GM23338 (cell line): Measurements from ENCODE around the gene FAM53A. TPM values are rescaled to one million over a fixed set of nuclear protein-coding genes. Genes with fewer than 3 reads are reported as not detected.

ENCODE experiments used
- ATAC-seq: fragments of 200-7000 bp; cut with Tn5 transposase; 3 replicates; pipeline ENCODE4 v1.9.1; 2020
- DNase-seq: peaks from one replicate; pipeline ENCODE4 v3.0.0-alpha.2; 2015; ENCODE audit warnings: low spot score
- H2AFZ ChIP-seq: fragments of 200-600 bp; sonication (generic); 2 replicates; pipeline ENCODE4 v1.8.0; 2016; ENCODE audit warnings: antibody characterized with exemption, mild to moderate bottlenecking, moderate library complexity
- H3F3A ChIP-seq: fragments of 200-600 bp; sonication (generic); replicated peaks from 2 replicates; pipeline ENCODE4 v1.8.0; 2017; ENCODE audit warnings: antibody characterized with exemption, mixed run types, low read depth
- H3K27ac ChIP-seq: fragments of 200-600 bp; sonication (generic); 2 replicates; pipeline ENCODE4 v1.6.1; 2016; ENCODE audit warnings: low read depth
- H3K27me3 ChIP-seq: fragments of 200-600 bp; sonication (generic); 2 replicates; pipeline ENCODE4 v1.8.0; 2016; ENCODE audit warnings: mild to moderate bottlenecking, mixed run types, moderate library complexity; ENCODE audit not compliant: insufficient read depth
- H3K36me3 ChIP-seq: fragments of 200-600 bp; sonication (generic); 2 replicates; pipeline ENCODE4 v1.8.0; 2016; ENCODE audit warnings: mild to moderate bottlenecking; ENCODE audit not compliant: insufficient read depth
- H3K4me1 ChIP-seq: fragments of 200-600 bp; sonication (generic); 2 replicates; pipeline ENCODE4 v1.8.0; 2016; ENCODE audit warnings: mild to moderate bottlenecking, moderate library complexity; ENCODE audit not compliant: insufficient read depth
- H3K4me2 ChIP-seq: fragments of 200-600 bp; sonication (generic); 2 replicates; pipeline ENCODE4 v1.7.1; 2017; ENCODE audit warnings: mixed run types
- H3K4me3 ChIP-seq: fragments of 200-600 bp; sonication (generic); 2 replicates; pipeline ENCODE4 v1.6.1; 2016; ENCODE audit warnings: mixed run types
- H3K79me2 ChIP-seq: fragments of 200-600 bp; sonication (generic); replicated peaks from 2 replicates; pipeline ENCODE4 v1.8.0; 2017; ENCODE audit warnings: mild to moderate bottlenecking; ENCODE audit not compliant: insufficient read depth
- H3K9me2 ChIP-seq: fragments of 200-600 bp; sonication (generic); 2 replicates; pipeline ENCODE4 v1.8.0; 2017; ENCODE audit not compliant: insufficient read depth
- H4K20me1 ChIP-seq: fragments of 200-600 bp; sonication (generic); replicated peaks from 2 replicates; pipeline ENCODE4 v1.8.0; 2017; ENCODE audit warnings: mild to moderate bottlenecking; ENCODE audit not compliant: insufficient read depth
- H3K27ac Mint-ChIP-seq: 2 replicates; pipeline ENCODE4 v1.8.0; 2020; ENCODE audit warnings: inconsistent platforms, mild to moderate bottlenecking, moderate library complexity, mixed read lengths
- H3K27me3 Mint-ChIP-seq: 3 replicates; pipeline ENCODE4 v1.8.0; 2022; ENCODE audit warnings: low read depth, mild to moderate bottlenecking, moderate library complexity, mixed read lengths, inconsistent platforms; ENCODE audit not compliant: insufficient read depth, poor library complexity
- H3K36me3 Mint-ChIP-seq: 3 replicates; pipeline ENCODE4 v1.8.0; 2021; ENCODE audit warnings: low read depth, mild to moderate bottlenecking, inconsistent platforms, moderate library complexity, mixed read lengths
- H3K4me1 Mint-ChIP-seq: 3 replicates; pipeline ENCODE4 v1.8.0; 2020; ENCODE audit warnings: mild to moderate bottlenecking, inconsistent platforms, mixed read lengths
- H3K4me3 Mint-ChIP-seq: 3 replicates; pipeline ENCODE4 v1.8.0; 2021; ENCODE audit warnings: moderate library complexity, mild to moderate bottlenecking, inconsistent platforms, mixed read lengths
- H3K9me3 Mint-ChIP-seq: 3 replicates; pipeline ENCODE4 v1.8.0; 2020; ENCODE audit warnings: moderate library complexity, mild to moderate bottlenecking, inconsistent platforms, mixed read lengths
- CREB1 ChIP-seq: fragments of 250-450 bp; sonication (Bioruptor Pico); IDR thresholded peaks from 2 replicates; pipeline ENCODE4 v1.5.0; 2020; ENCODE audit warnings: low read depth, mild to moderate bottlenecking, moderate library complexity
- EZH2 ChIP-seq: fragments of 200-600 bp; sonication (generic); IDR thresholded peaks from one replicate; pipeline ENCODE4 v1.8.0; 2017; ENCODE audit warnings: antibody characterized with exemption, mild to moderate bottlenecking, low read depth; ENCODE audit not compliant: unreplicated experiment
- EZH2phosphoT487 ChIP-seq: fragments of 200-600 bp; sonication (generic); IDR thresholded peaks from one replicate; pipeline ENCODE4 v1.8.1; 2018; ENCODE audit warnings: antibody characterized with exemption; ENCODE audit not compliant: unreplicated experiment
- JUNB ChIP-seq: IDR thresholded peaks from one replicate; pipeline ENCODE4 v1.6.1; 2016; ENCODE audit warnings: antibody characterized with exemption; ENCODE audit not compliant: unreplicated experiment
- NANOG ChIP-seq: IDR thresholded peaks from 2 replicates; pipeline ENCODE4 v1.6.1; 2016; ENCODE audit warnings: antibody characterized with exemption, borderline replicate concordance
- POLR2AphosphoS5 ChIP-seq: IDR thresholded peaks from 2 replicates; pipeline ENCODE4 v1.6.1; 2016; ENCODE audit warnings: antibody characterized with exemption, low read depth
- STAT1 ChIP-seq: IDR thresholded peaks from one replicate; pipeline ENCODE4 v1.6.1; 2016; ENCODE audit warnings: antibody characterized with exemption; ENCODE audit not compliant: unreplicated experiment
- ZNF114 ChIP-seq: fragments of 250-450 bp; sonication (Bioruptor Pico); IDR thresholded peaks from 2 replicates; pipeline ENCODE4 v1.5.0; 2020; ENCODE audit warnings: mild to moderate bottlenecking, moderate library complexity
- ZNF331 ChIP-seq: fragments of 250-450 bp; sonication (Bioruptor Pico); IDR thresholded peaks from 2 replicates; pipeline ENCODE4 v1.5.0; 2020; ENCODE audit warnings: low read depth, mild to moderate bottlenecking, moderate library complexity
- polyA plus RNA-seq: library from polyadenylated mRNA; unstranded; fragments of >200 nt; fragmentation: Nextera tagmentation; extraction: Ambion mirVana; gene quantifications from 2 replicates; pipeline ENCODE4 v1.2.1, GENCODE V29; 2016
- total RNA-seq: library from RNA; depleted of rRNA; stranded (reverse); fragments of >200 nt; shearing (Covaris generic); gene quantifications from 2 replicates; pipeline ENCODE4 v1.2.3, GENCODE V29; 2014
- TF ChIP-seq, protein P1 (sequence below): IDR thresholded peaks from one replicate; pipeline ENCODE4 v1.6.1; 2018; ENCODE audit warnings: antibody characterized with exemption; ENCODE audit not compliant: unreplicated experiment
- TF ChIP-seq, protein P2 (sequence below): fragments of 250-450 bp; sonication (Bioruptor Pico); IDR thresholded peaks from 2 replicates; pipeline ENCODE4 v1.5.0; 2020; ENCODE audit warnings: mild to moderate bottlenecking, moderate library complexity
- TF ChIP-seq, protein P3 (sequence below), 2 experiments: fragments of 200-600 bp in 1 of 2; sonication (generic) in 1 of 2; conservative IDR thresholded peaks; 2 replicates each; pipeline versions ENCODE4 v1.5.1 to v1.6.1; 2016 to 2017; ENCODE audit warnings: antibody characterized with exemption in 2 of 2, low read depth in 2 of 2, mild to moderate bottlenecking in 2 of 2, moderate library complexity in 1 of 2
- TF ChIP-seq, protein P4 (sequence below): IDR thresholded peaks from 2 replicates; pipeline ENCODE4 v1.6.1; 2016; ENCODE audit warnings: antibody characterized with exemption

Gene FAM53A
- total and polyA plus RNA-seq, 2 experiments from 2014 or later: 1.1 to 3.1 TPM

DNA sequence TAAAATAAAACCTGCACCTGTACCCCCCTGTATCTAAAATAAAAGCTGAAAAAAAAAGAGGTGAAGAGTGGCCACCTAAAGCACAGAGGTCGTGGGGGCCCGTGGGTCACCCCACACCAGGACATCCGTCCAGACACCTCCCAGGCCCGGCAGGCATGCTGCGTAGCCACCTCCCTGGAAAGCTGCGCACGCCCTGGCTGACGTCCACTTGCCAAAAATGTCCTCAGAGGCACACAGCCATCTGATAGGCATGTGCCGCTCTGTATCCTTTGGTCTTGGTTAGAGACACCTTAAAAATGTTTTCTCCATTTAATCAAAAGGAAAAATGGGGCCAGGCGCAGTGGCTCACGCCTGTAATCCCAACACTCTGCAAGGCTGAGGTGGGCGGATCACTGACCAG lies 17.7 kb downstream of the FAM53A start:
- DNase-seq (no peak), ATAC-seq (no peak)
- Histone ChIP-seq H2AFZ (no peak overlapping the region), H3K27me3 (no peaks in the 10 kb centered on the region), H3K27ac (no peak overlapping the region), H3K9me2 (no peaks in the 10 kb centered on the region), H3K4me1 (no peaks in the 10 kb centered on the region), H3K4me3 (no peak overlapping the region), H3K79me2 (no peaks in the 10 kb centered on the region), H3K36me3 (no peaks in the 10 kb centered on the region), H3K4me2 (no peak overlapping the region), H3F3A (no peaks in the 10 kb centered on the region), H4K20me1 (no peaks in the 10 kb centered on the region)
- TF ChIP-seq, protein P1, sequence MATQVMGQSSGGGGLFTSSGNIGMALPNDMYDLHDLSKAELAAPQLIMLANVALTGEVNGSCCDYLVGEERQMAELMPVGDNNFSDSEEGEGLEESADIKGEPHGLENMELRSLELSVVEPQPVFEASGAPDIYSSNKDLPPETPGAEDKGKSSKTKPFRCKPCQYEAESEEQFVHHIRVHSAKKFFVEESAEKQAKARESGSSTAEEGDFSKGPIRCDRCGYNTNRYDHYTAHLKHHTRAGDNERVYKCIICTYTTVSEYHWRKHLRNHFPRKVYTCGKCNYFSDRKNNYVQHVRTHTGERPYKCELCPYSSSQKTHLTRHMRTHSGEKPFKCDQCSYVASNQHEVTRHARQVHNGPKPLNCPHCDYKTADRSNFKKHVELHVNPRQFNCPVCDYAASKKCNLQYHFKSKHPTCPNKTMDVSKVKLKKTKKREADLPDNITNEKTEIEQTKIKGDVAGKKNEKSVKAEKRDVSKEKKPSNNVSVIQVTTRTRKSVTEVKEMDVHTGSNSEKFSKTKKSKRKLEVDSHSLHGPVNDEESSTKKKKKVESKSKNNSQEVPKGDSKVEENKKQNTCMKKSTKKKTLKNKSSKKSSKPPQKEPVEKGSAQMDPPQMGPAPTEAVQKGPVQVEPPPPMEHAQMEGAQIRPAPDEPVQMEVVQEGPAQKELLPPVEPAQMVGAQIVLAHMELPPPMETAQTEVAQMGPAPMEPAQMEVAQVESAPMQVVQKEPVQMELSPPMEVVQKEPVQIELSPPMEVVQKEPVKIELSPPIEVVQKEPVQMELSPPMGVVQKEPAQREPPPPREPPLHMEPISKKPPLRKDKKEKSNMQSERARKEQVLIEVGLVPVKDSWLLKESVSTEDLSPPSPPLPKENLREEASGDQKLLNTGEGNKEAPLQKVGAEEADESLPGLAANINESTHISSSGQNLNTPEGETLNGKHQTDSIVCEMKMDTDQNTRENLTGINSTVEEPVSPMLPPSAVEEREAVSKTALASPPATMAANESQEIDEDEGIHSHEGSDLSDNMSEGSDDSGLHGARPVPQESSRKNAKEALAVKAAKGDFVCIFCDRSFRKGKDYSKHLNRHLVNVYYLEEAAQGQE: no peak
- TF ChIP-seq POLR2AphosphoS5: no peak
- no peak for TF ChIP-seq ZNF331 (CRISPR knock-in tag)
- TF ChIP-seq, protein P2, sequence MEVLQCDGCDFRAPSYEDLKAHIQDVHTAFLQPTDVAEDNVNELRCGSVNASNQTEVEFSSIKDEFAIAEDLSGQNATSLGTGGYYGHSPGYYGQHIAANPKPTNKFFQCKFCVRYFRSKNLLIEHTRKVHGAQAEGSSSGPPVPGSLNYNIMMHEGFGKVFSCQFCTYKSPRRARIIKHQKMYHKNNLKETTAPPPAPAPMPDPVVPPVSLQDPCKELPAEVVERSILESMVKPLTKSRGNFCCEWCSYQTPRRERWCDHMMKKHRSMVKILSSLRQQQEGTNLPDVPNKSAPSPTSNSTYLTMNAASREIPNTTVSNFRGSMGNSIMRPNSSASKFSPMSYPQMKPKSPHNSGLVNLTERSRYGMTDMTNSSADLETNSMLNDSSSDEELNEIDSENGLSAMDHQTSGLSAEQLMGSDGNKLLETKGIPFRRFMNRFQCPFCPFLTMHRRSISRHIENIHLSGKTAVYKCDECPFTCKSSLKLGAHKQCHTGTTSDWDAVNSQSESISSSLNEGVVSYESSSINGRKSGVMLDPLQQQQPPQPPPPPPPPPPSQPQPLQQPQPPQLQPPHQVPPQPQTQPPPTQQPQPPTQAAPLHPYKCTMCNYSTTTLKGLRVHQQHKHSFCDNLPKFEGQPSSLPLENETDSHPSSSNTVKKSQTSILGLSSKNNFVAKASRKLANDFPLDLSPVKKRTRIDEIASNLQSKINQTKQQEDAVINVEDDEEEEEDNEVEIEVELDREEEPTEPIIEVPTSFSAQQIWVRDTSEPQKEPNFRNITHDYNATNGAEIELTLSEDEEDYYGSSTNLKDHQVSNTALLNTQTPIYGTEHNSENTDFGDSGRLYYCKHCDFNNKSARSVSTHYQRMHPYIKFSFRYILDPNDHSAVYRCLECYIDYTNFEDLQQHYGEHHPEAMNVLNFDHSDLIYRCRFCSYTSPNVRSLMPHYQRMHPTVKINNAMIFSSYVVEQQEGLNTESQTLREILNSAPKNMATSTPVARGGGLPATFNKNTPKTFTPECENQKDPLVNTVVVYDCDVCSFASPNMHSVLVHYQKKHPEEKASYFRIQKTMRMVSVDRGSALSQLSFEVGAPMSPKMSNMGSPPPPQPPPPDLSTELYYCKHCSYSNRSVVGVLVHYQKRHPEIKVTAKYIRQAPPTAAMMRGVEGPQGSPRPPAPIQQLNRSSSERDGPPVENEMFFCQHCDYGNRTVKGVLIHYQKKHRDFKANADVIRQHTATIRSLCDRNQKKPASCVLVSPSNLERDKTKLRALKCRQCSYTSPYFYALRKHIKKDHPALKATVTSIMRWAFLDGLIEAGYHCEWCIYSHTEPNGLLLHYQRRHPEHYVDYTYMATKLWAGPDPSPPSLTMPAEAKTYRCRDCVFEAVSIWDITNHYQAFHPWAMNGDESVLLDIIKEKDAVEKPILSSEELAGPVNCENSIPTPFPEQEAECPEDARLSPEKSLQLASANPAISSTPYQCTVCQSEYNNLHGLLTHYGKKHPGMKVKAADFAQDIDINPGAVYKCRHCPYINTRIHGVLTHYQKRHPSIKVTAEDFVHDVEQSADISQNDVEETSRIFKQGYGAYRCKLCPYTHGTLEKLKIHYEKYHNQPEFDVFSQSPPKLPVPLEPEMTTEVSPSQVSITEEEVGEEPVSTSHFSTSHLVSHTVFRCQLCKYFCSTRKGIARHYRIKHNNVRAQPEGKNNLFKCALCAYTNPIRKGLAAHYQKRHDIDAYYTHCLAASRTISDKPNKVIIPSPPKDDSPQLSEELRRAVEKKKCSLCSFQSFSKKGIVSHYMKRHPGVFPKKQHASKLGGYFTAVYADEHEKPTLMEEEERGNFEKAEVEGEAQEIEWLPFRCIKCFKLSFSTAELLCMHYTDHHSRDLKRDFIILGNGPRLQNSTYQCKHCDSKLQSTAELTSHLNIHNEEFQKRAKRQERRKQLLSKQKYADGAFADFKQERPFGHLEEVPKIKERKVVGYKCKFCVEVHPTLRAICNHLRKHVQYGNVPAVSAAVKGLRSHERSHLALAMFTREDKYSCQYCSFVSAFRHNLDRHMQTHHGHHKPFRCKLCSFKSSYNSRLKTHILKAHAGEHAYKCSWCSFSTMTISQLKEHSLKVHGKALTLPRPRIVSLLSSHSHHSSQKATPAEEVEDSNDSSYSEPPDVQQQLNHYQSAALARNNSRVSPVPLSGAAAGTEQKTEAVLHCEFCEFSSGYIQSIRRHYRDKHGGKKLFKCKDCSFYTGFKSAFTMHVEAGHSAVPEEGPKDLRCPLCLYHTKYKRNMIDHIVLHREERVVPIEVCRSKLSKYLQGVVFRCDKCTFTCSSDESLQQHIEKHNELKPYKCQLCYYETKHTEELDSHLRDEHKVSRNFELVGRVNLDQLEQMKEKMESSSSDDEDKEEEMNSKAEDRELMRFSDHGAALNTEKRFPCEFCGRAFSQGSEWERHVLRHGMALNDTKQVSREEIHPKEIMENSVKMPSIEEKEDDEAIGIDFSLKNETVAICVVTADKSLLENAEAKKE (CRISPR knock-in tag): no peak
- no peak for TF ChIP-seq EZH2
- no peak for TF ChIP-seq NANOG
- TF ChIP-seq, protein P3, sequence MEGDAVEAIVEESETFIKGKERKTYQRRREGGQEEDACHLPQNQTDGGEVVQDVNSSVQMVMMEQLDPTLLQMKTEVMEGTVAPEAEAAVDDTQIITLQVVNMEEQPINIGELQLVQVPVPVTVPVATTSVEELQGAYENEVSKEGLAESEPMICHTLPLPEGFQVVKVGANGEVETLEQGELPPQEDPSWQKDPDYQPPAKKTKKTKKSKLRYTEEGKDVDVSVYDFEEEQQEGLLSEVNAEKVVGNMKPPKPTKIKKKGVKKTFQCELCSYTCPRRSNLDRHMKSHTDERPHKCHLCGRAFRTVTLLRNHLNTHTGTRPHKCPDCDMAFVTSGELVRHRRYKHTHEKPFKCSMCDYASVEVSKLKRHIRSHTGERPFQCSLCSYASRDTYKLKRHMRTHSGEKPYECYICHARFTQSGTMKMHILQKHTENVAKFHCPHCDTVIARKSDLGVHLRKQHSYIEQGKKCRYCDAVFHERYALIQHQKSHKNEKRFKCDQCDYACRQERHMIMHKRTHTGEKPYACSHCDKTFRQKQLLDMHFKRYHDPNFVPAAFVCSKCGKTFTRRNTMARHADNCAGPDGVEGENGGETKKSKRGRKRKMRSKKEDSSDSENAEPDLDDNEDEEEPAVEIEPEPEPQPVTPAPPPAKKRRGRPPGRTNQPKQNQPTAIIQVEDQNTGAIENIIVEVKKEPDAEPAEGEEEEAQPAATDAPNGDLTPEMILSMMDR (conservative IDR thresholded peaks at IDR 0.05; ENCODE audit: low read depth in 2 of 2): no peak
- no peak for TF ChIP-seq CREB1
- TF ChIP-seq, protein P4, sequence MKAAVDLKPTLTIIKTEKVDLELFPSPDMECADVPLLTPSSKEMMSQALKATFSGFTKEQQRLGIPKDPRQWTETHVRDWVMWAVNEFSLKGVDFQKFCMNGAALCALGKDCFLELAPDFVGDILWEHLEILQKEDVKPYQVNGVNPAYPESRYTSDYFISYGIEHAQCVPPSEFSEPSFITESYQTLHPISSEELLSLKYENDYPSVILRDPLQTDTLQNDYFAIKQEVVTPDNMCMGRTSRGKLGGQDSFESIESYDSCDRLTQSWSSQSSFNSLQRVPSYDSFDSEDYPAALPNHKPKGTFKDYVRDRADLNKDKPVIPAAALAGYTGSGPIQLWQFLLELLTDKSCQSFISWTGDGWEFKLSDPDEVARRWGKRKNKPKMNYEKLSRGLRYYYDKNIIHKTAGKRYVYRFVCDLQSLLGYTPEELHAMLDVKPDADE: no peak
- TF ChIP-seq EZH2phosphoT487: no peak
- no peak for TF ChIP-seq STAT1
- TF ChIP-seq JUNB: no peak
- TF ChIP-seq ZNF114 (CRISPR knock-in tag): no peak
- Mint-ChIP-seq H3K27me3 (peaks cover 3% of the 10 kb centered on the region), H3K27ac (no peak overlapping the region), H3K36me3 (no peaks in the 10 kb centered on the region), H3K4me3 (no peak overlapping the region), H3K4me1 (peaks cover 7% of the 10 kb centered on the region; the same call in 1 of the 3 replicates), H3K9me3 (no peaks in the 10 kb centered on the region; the same call in 2 of the 3 replicates)
